WTC11 (cell line): ENCODE results near the gene PBX3. TPM values are rescaled to one million over a fixed set of nuclear protein-coding genes. Genes with fewer than 3 reads are reported as not detected.
A peak's percentile ranks its signal among the peaks of the same experiment; 100 is the strongest.

ENCODE experiments used
- ATAC-seq: fragments of 200-7000 bp; cut with Tn5 transposase; 2 replicates; pipeline ENCODE4 v1.10.0; 2021; ENCODE audit warnings: mild to moderate bottlenecking, moderate library complexity
- CTCF ChIA-PET: fragments of 300-600 bp; sonication (Branson Sonifier 250); formaldehyde crosslinking; loops from one replicate; lab custom pipeline; 2021; ENCODE audit warnings: antibody characterized with exemption; lab: Charles Lee
- POLR2A ChIA-PET: fragments of 350-600 bp; sonication (Branson Sonifier 250); formaldehyde crosslinking; loops from one replicate; lab custom pipeline; 2021; ENCODE audit warnings: antibody characterized with exemption; lab: Charles Lee
- DNase-seq: peaks from one replicate; pipeline ENCODE4 v3.0.0; 2021; ENCODE audit warnings: low spot score
- H3K27ac Mint-ChIP-seq: 2 replicates; pipeline ENCODE4 v1.8.0; 2021; ENCODE audit warnings: mixed read lengths
- H3K27me3 Mint-ChIP-seq: 2 replicates; pipeline ENCODE4 v1.8.0; 2021; ENCODE audit warnings: low read depth, mild to moderate bottlenecking, moderate library complexity, mixed read lengths
- H3K36me3 Mint-ChIP-seq: 2 replicates; pipeline ENCODE4 v1.8.0; 2021; ENCODE audit warnings: mixed read lengths
- H3K4me1 Mint-ChIP-seq: 2 replicates; pipeline ENCODE4 v1.8.0; 2022; ENCODE audit warnings: mixed read lengths
- H3K4me3 Mint-ChIP-seq: 2 replicates; pipeline ENCODE4 v1.8.0; 2021; ENCODE audit warnings: mild to moderate bottlenecking, moderate library complexity, mixed read lengths
- H3K9me3 Mint-ChIP-seq: 2 replicates; pipeline ENCODE4 v1.8.0; 2021; ENCODE audit warnings: mixed read lengths
- CBFB ChIP-seq: sonication (generic); formaldehyde crosslinking; IDR thresholded peaks from 2 replicates; pipeline ENCODE4 v1.8.1; 2022; ENCODE audit warnings: mild to moderate bottlenecking, low read depth, missing genetic modification reagents
- CDX4 ChIP-seq: fragments of 250-450 bp; sonication (Bioruptor Pico); IDR thresholded peaks from 2 replicates; pipeline ENCODE4 v1.9.0; 2021; ENCODE audit warnings: moderate library complexity, mild to moderate bottlenecking, inconsistent platforms, borderline replicate concordance
- CTCF ChIP-seq: fragments of 200-600 bp; IDR thresholded peaks from 2 replicates; pipeline ENCODE4 v1.8.0; 2022; ENCODE audit warnings: antibody characterized with exemption
- FOXK1 ChIP-seq: sonication (generic); formaldehyde crosslinking; IDR thresholded peaks from 2 replicates; pipeline ENCODE4 v1.8.0; 2022; ENCODE audit warnings: mild to moderate bottlenecking, moderate library complexity, missing genetic modification reagents
- GABPB1 ChIP-seq: sonication (generic); formaldehyde crosslinking; IDR thresholded peaks from 2 replicates; pipeline ENCODE4 v1.8.1; 2023; ENCODE audit warnings: mild to moderate bottlenecking, missing genetic modification reagents
- JUN ChIP-seq: sonication (generic); formaldehyde crosslinking; IDR thresholded peaks from 2 replicates; pipeline ENCODE4 v1.8.0; 2023; ENCODE audit warnings: mild to moderate bottlenecking, missing genetic modification reagents
- NFATC4 ChIP-seq: fragments of 250-450 bp; sonication (Bioruptor Pico); IDR thresholded peaks from 2 replicates; pipeline ENCODE4 v1.9.0; 2021; ENCODE audit warnings: mild to moderate bottlenecking
- NFE2L1 ChIP-seq: sonication (generic); formaldehyde crosslinking; IDR thresholded peaks from 2 replicates; pipeline ENCODE4 v1.8.1; 2023; ENCODE audit warnings: missing genetic modification reagents
- OVOL2 ChIP-seq: fragments of 250-450 bp; sonication (Bioruptor Pico); IDR thresholded peaks from 2 replicates; pipeline ENCODE4 v1.9.0; 2021; ENCODE audit warnings: mild to moderate bottlenecking, borderline replicate concordance
- PRRX2 ChIP-seq: fragments of 250-450 bp; sonication (Bioruptor Pico); IDR thresholded peaks from 2 replicates; pipeline ENCODE4 v1.8.0; 2021; ENCODE audit warnings: mild to moderate bottlenecking
- RORB ChIP-seq: fragments of 250-450 bp; sonication (Bioruptor Pico); IDR thresholded peaks from 2 replicates; pipeline ENCODE4 v1.9.0; 2021; ENCODE audit warnings: mild to moderate bottlenecking
- SMAD4 ChIP-seq: sonication (generic); formaldehyde crosslinking; IDR thresholded peaks from 2 replicates; pipeline ENCODE4 v1.8.0; 2022; ENCODE audit warnings: mild to moderate bottlenecking, missing genetic modification reagents
- TEAD1 ChIP-seq: sonication (generic); formaldehyde crosslinking; IDR thresholded peaks from 2 replicates; pipeline ENCODE4 v1.8.0; 2022; ENCODE audit warnings: mild to moderate bottlenecking, missing genetic modification reagents
- TEAD4 ChIP-seq: sonication (generic); formaldehyde crosslinking; IDR thresholded peaks from 2 replicates; pipeline ENCODE4 v1.8.0; 2022; ENCODE audit warnings: mild to moderate bottlenecking, missing genetic modification reagents
- ZNF219 ChIP-seq: sonication (generic); formaldehyde crosslinking; IDR thresholded peaks from 2 replicates; pipeline ENCODE4 v1.8.0; 2023; ENCODE audit warnings: missing genetic modification reagents, mild to moderate bottlenecking, borderline replicate concordance
- total RNA-seq: library from RNA; stranded (reverse); gene quantifications from 3 replicates; pipeline ENCODE4 v1.2.3, GENCODE V29; 2021
- TF ChIP-seq, protein P1 (sequence below): sonication (generic); formaldehyde crosslinking; IDR thresholded peaks from 2 replicates; pipeline ENCODE4 v1.8.1; 2023; ENCODE audit warnings: mild to moderate bottlenecking, missing genetic modification reagents
- TF ChIP-seq, protein P2 (sequence below): sonication (generic); formaldehyde crosslinking; IDR thresholded peaks from 2 replicates; pipeline ENCODE4 v1.8.0; 2022; ENCODE audit warnings: mild to moderate bottlenecking, missing genetic modification reagents
- TF ChIP-seq, protein P3 (sequence below): fragments of 250-450 bp; sonication (Bioruptor Pico); IDR thresholded peaks from 2 replicates; pipeline ENCODE4 v1.8.0; 2021; ENCODE audit warnings: mild to moderate bottlenecking
- TF ChIP-seq, protein P4 (sequence below): sonication (generic); formaldehyde crosslinking; IDR thresholded peaks from 2 replicates; pipeline ENCODE4 v1.8.0; 2023; ENCODE audit warnings: mild to moderate bottlenecking, missing genetic modification reagents
- TF ChIP-seq, protein P5 (sequence below): sonication (generic); formaldehyde crosslinking; IDR thresholded peaks from 2 replicates; pipeline ENCODE4 v1.8.0; 2022; ENCODE audit warnings: missing genetic modification reagents
- TF ChIP-seq, protein P6 (sequence below): sonication (generic); formaldehyde crosslinking; IDR thresholded peaks from 2 replicates; pipeline ENCODE4 v1.8.0; 2023; ENCODE audit warnings: missing genetic modification reagents
- TF ChIP-seq, protein P7 (sequence below): sonication (generic); formaldehyde crosslinking; conservative IDR thresholded peaks from 2 replicates; pipeline ENCODE4 v1.8.1; 2022; ENCODE audit warnings: mild to moderate bottlenecking, missing genetic modification reagents

PBX3 gene
- total RNA-seq, 1 experiment from 2014 or later: 48.5 TPM

DNA sequence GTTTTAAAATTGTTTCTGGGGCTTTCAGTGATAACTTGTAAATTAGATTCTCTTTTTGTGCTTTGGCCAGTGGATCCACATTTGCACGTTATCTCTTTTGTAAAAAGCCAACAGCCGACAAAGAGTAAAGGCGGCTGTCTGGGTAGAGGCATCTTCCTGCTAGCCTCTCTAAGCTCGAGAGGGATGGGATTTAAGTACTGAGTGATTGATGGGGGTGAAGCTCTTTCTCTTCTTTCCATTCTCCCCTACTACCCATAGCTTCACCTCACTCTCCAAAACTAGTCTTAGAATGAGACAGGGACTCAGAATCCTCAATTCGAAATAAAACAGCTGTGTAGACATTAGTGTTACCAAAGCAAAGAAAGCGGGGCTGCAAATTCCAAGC lies 3.4 kb downstream of the PBX3 start (continued):
- TF ChIP-seq, protein P1, sequence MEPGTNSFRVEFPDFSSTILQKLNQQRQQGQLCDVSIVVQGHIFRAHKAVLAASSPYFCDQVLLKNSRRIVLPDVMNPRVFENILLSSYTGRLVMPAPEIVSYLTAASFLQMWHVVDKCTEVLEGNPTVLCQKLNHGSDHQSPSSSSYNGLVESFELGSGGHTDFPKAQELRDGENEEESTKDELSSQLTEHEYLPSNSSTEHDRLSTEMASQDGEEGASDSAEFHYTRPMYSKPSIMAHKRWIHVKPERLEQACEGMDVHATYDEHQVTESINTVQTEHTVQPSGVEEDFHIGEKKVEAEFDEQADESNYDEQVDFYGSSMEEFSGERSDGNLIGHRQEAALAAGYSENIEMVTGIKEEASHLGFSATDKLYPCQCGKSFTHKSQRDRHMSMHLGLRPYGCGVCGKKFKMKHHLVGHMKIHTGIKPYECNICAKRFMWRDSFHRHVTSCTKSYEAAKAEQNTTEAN: no peak
- TF ChIP-seq OVOL2 (CRISPR knock-in tag): no peak

DNA sequence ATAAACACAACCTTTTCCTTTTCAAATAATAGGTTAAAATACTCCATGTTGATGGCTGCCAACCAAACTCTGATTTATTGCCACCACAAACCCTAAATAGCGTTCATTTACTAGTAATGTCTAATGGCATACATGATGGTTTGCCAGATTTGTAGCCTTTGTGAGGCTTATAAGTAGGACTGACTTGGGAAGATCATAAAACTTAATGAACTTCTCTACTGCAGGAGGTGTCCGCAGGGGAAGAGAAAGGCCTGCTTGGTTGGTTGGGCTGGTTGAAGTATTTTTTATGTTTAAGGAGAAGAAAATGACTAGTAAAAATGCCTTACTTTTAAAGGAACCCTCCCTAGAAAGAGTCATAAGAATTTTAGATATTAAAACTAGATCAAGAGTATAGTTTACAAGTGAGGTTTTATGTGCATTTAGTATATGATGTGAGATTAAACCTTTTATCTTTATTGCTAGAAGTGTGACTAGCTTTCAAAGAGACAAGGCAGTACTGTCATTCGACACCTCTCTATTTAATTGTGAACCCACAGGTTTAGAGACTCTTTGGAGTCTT lies 5.0 kb downstream of the PBX3 start:
- ATAC-seq (no peak), DNase-seq (no peak)
- TF ChIP-seq NFATC4 (CRISPR knock-in tag): no peak
- TF ChIP-seq, protein P2, sequence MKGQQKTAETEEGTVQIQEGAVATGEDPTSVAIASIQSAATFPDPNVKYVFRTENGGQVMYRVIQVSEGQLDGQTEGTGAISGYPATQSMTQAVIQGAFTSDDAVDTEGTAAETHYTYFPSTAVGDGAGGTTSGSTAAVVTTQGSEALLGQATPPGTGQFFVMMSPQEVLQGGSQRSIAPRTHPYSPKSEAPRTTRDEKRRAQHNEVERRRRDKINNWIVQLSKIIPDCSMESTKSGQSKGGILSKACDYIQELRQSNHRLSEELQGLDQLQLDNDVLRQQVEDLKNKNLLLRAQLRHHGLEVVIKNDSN: no peak
- no peak for TF ChIP-seq FOXK1 (CRISPR knock-in tag)
- no peak for TF ChIP-seq JUN (CRISPR knock-in tag)
- TF ChIP-seq, protein P3, sequence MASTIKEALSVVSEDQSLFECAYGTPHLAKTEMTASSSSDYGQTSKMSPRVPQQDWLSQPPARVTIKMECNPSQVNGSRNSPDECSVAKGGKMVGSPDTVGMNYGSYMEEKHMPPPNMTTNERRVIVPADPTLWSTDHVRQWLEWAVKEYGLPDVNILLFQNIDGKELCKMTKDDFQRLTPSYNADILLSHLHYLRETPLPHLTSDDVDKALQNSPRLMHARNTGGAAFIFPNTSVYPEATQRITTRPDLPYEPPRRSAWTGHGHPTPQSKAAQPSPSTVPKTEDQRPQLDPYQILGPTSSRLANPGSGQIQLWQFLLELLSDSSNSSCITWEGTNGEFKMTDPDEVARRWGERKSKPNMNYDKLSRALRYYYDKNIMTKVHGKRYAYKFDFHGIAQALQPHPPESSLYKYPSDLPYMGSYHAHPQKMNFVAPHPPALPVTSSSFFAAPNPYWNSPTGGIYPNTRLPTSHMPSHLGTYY: no peak
- TF ChIP-seq, protein P4, sequence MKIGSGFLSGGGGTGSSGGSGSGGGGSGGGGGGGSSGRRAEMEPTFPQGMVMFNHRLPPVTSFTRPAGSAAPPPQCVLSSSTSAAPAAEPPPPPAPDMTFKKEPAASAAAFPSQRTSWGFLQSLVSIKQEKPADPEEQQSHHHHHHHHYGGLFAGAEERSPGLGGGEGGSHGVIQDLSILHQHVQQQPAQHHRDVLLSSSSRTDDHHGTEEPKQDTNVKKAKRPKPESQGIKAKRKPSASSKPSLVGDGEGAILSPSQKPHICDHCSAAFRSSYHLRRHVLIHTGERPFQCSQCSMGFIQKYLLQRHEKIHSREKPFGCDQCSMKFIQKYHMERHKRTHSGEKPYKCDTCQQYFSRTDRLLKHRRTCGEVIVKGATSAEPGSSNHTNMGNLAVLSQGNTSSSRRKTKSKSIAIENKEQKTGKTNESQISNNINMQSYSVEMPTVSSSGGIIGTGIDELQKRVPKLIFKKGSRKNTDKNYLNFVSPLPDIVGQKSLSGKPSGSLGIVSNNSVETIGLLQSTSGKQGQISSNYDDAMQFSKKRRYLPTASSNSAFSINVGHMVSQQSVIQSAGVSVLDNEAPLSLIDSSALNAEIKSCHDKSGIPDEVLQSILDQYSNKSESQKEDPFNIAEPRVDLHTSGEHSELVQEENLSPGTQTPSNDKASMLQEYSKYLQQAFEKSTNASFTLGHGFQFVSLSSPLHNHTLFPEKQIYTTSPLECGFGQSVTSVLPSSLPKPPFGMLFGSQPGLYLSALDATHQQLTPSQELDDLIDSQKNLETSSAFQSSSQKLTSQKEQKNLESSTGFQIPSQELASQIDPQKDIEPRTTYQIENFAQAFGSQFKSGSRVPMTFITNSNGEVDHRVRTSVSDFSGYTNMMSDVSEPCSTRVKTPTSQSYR (CRISPR knock-in tag): no peak
- no peak for TF ChIP-seq GABPB1 (CRISPR knock-in tag)
- no peak for TF ChIP-seq CTCF
- no peak for TF ChIP-seq CBFB (CRISPR knock-in tag)
- no peak for TF ChIP-seq RORB
- TF ChIP-seq, protein P5, sequence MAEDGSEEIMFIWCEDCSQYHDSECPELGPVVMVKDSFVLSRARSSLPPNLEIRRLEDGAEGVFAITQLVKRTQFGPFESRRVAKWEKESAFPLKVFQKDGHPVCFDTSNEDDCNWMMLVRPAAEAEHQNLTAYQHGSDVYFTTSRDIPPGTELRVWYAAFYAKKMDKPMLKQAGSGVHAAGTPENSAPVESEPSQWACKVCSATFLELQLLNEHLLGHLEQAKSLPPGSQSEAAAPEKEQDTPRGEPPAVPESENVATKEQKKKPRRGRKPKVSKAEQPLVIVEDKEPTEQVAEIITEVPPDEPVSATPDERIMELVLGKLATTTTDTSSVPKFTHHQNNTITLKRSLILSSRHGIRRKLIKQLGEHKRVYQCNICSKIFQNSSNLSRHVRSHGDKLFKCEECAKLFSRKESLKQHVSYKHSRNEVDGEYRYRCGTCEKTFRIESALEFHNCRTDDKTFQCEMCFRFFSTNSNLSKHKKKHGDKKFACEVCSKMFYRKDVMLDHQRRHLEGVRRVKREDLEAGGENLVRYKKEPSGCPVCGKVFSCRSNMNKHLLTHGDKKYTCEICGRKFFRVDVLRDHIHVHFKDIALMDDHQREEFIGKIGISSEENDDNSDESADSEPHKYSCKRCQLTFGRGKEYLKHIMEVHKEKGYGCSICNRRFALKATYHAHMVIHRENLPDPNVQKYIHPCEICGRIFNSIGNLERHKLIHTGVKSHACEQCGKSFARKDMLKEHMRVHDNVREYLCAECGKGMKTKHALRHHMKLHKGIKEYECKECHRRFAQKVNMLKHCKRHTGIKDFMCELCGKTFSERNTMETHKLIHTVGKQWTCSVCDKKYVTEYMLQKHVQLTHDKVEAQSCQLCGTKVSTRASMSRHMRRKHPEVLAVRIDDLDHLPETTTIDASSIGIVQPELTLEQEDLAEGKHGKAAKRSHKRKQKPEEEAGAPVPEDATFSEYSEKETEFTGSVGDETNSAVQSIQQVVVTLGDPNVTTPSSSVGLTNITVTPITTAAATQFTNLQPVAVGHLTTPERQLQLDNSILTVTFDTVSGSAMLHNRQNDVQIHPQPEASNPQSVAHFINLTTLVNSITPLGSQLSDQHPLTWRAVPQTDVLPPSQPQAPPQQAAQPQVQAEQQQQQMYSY: no peak
- no peak for TF ChIP-seq PRRX2 (CRISPR knock-in tag)
- no peak for TF ChIP-seq NFE2L1 (CRISPR knock-in tag)
- TF ChIP-seq, protein P6, sequence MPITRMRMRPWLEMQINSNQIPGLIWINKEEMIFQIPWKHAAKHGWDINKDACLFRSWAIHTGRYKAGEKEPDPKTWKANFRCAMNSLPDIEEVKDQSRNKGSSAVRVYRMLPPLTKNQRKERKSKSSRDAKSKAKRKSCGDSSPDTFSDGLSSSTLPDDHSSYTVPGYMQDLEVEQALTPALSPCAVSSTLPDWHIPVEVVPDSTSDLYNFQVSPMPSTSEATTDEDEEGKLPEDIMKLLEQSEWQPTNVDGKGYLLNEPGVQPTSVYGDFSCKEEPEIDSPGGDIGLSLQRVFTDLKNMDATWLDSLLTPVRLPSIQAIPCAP (CRISPR knock-in tag): no peak
- TF ChIP-seq, protein P7, sequence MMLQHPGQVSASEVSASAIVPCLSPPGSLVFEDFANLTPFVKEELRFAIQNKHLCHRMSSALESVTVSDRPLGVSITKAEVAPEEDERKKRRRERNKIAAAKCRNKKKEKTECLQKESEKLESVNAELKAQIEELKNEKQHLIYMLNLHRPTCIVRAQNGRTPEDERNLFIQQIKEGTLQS (CRISPR knock-in tag): no peak
- TF ChIP-seq TEAD4 (CRISPR knock-in tag): no peak
- no peak for TF ChIP-seq TEAD1
- no peak for TF ChIP-seq CDX4 (CRISPR knock-in tag)
- no peak for TF ChIP-seq ZNF219 (CRISPR knock-in tag)
- no peak for TF ChIP-seq SMAD4
- peaks cover 8% of the 10 kb centered on the region for H3K36me3 Mint-ChIP-seq
- H3K27me3 Mint-ChIP-seq: no peaks in the 10 kb centered on the region
- H3K27ac Mint-ChIP-seq: peak overlapping the region; percentile 26
- no peaks in the 10 kb centered on the region for H3K9me3 Mint-ChIP-seq
- ChIA-PET CTCF (no interaction called here), POLR2A (no interaction called here)
- peaks cover 81% of the 10 kb centered on the region for H3K4me1 Mint-ChIP-seq
- H3K4me3 Mint-ChIP-seq: peak overlapping the region; percentile 32
